Spleen (tissue), 11 donors: Measurements from ENCODE around the gene SMLR1. TPM values are rescaled to one million over a fixed set of nuclear protein-coding genes. Genes with fewer than 3 reads are reported as not detected.
A peak's percentile ranks its signal among the peaks of the same experiment; 100 is the strongest.

Experiments
- DNase-seq: peaks from one replicate; pipeline ENCODE4 v3.0.0-alpha.2; 2020
- H3K27ac ChIP-seq, 8 donors: fragments of 200-600 bp; sonication (generic) in 7 of 8; 1 replicate in 4 of 8; 2 replicates in 4 of 8; pipeline versions ENCODE4 v1.5.0 to v1.8.0; 2016 to 2021; ENCODE audit warnings: inconsistent platforms in 4 of 8, mild to moderate bottlenecking in 4 of 8, moderate library complexity in 1 of 8
- H3K27me3 ChIP-seq, 7 donors: fragments of 200-600 bp; sonication (generic) in 6 of 7; replicated peaks in 1 of 7; 1 replicate in 4 of 7; 2 replicates in 3 of 7; pipeline versions ENCODE4 v1.5.0 to v1.8.0; 2016 to 2021; ENCODE audit warnings: inconsistent platforms in 3 of 7, mild to moderate bottlenecking in 1 of 7
- H3K36me3 ChIP-seq, 6 donors: fragments of 200-600 bp; sonication (generic) in 5 of 6; 1 replicate in 4 of 6; 2 replicates in 2 of 6; pipeline versions ENCODE4 v1.5.0 to v1.8.0; 2016 to 2021; ENCODE audit warnings: inconsistent platforms in 2 of 6
- H3K4me1 ChIP-seq, 6 donors: fragments of 200-600 bp; sonication (generic) in 5 of 6; 1 replicate in 3 of 6; 2 replicates in 3 of 6; pipeline versions ENCODE4 v1.5.0 to v1.8.0; 2016 to 2021; ENCODE audit warnings: inconsistent platforms in 3 of 6
- H3K4me3 ChIP-seq, 8 donors: fragments of 200-600 bp; sonication (generic) in 7 of 8; 1 replicate in 4 of 8; 2 replicates in 4 of 8; pipeline versions ENCODE4 v1.5.0 to v1.8.0; 2016 to 2021; ENCODE audit warnings: inconsistent platforms in 4 of 8, mild to moderate bottlenecking in 4 of 8, moderate library complexity in 2 of 8
- H3K9me3 ChIP-seq, 8 donors: fragments of 200-600 bp; sonication (generic) in 7 of 8; 1 replicate in 4 of 8; 2 replicates in 4 of 8; pipeline versions ENCODE4 v1.5.0 to v1.8.0; 2016 to 2021; ENCODE audit warnings: inconsistent platforms in 4 of 8
- POLR2A ChIP-seq, 3 donors: fragments of 450-650 bp; IDR thresholded peaks; one replicate each; pipeline ENCODE4 v1.5.1; 2017; ENCODE audit warnings: antibody characterized with exemption in 3 of 3, mild to moderate bottlenecking in 1 of 3
- POLR2AphosphoS5 ChIP-seq, 3 donors: sonication (generic); formaldehyde crosslinking; IDR thresholded peaks; one replicate each; pipeline ENCODE4 v1.5.1; 2017; ENCODE audit warnings: antibody characterized with exemption in 3 of 3
- WGBS, 5 donors: extraction: QIAGEN DNeasy Blood & Tissue Kit in 3 of 5; methylation state at CpG; one replicate each; pipeline versions ENCODE4 v1.1.5 to v1.1.7; 2013 to 2018; 5-methylcytosine and 5-hydroxymethylcytosine counted together
- intact Hi-C: fragments of 100-400 bp; cut with DNase I; formaldehyde crosslinking; loops from one replicate; pipeline ENCODE4 v1.15.0; 2023; ENCODE audit warnings: low total_unique reads
- polyA plus RNA-seq, 3 donors: library from polyadenylated mRNA; stranded (reverse); fragments of 200-250 nt; gene quantifications; one replicate each; pipeline ENCODE4 v1.2.1, GENCODE V29; 2013
- total RNA-seq, 7 donors: library from RNA; depleted of rRNA in 3 of 7; stranded (reverse); fragments of >200 nt in 3 of 7; fragmentation: NEBNext Ultra II Directional in 4 of 7; extraction: Animal tissue kit (Norgen Biotek cat#: 25700) in 4 of 7; gene quantifications; one replicate each; pipeline versions ENCODE4 v1.1.0 to v1.2.1, GENCODE V29; 2016 to 2021
- TF ChIP-seq, protein P1 (sequence below), 11 experiments: fragments of 200-600 bp in 7 of 11; fragments of 450-650 bp in 4 of 11; sonication (generic) in 4 of 11; IDR thresholded peaks in 8 of 11; conservative IDR thresholded peaks in 3 of 11; 1 replicate in 7 of 11; 2 replicates in 4 of 11; pipeline versions ENCODE4 v1.4.0 to v1.8.0; 2016 to 2021; ENCODE audit warnings: antibody characterized with exemption in 11 of 11, inconsistent platforms in 4 of 11, mild to moderate bottlenecking in 1 of 11
- donor health status: healthy with polysubstance abuse.
- donor health status: DM: no; HTN: no; CAD: no; lungs with moderate emphysema.
- donor health status: DM: no; HTN: no; CAD: no.
- donor health status: Bipolar disorder and iron deficiency.
- donor health status: healthy.
- donor health status: DM: no; HTN: no; CAD: no.
- donor health status: DM: yes; HTN: yes; CAD: no.

The SMLR1 gene
- total and polyA plus RNA-seq, 10 donors, result not detected

DNA sequence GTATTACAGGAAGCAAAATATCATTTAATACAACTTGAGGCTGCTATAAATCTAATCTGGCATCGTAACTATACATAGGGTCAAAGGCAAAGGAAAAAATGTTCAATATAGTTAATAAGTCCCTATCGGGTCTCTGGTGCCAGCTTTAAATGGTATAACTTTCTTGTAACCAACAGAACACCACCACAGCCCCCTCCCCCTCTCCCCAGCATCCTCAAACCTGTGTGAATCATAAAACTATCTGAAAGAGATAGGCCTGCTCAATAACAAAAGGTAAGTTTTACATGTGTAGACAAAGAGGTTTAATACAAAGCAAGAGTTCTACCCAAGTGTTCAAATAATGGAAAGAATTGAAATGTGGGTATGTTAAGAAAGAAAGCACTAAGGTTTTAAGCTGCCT is 12.2 kb downstream of the SMLR1 start:
- DNase-seq, result no peak
- TF ChIP-seq POLR2A (IDR thresholded peaks at IDR 0.05), result no peak
- TF ChIP-seq POLR2AphosphoS5 (IDR thresholded peaks at IDR 0.05), result no peak
- TF ChIP-seq, protein P1, sequence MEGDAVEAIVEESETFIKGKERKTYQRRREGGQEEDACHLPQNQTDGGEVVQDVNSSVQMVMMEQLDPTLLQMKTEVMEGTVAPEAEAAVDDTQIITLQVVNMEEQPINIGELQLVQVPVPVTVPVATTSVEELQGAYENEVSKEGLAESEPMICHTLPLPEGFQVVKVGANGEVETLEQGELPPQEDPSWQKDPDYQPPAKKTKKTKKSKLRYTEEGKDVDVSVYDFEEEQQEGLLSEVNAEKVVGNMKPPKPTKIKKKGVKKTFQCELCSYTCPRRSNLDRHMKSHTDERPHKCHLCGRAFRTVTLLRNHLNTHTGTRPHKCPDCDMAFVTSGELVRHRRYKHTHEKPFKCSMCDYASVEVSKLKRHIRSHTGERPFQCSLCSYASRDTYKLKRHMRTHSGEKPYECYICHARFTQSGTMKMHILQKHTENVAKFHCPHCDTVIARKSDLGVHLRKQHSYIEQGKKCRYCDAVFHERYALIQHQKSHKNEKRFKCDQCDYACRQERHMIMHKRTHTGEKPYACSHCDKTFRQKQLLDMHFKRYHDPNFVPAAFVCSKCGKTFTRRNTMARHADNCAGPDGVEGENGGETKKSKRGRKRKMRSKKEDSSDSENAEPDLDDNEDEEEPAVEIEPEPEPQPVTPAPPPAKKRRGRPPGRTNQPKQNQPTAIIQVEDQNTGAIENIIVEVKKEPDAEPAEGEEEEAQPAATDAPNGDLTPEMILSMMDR (IDR thresholded peaks at IDR 0.05 in 8 of 11, conservative IDR thresholded peaks at IDR 0.05 in 3 of 11), result no peak
- H3K36me3 ChIP-seq, result peaks cover 0 to 31% (median 2%) of the 10 kb centered on the region in 6 donors
- H3K4me1 ChIP-seq, result no peaks in the 10 kb centered on the region
- intact Hi-C loops, result no loop called here
- no peak overlapping the region for H3K27ac ChIP-seq
- 89 to 93% (median 91%) methylated on average over 2 of the region's 2 CpGs for WGBS, 5 donors
- no peaks in the 10 kb centered on the region for H3K9me3 ChIP-seq
- H3K27me3 ChIP-seq, result no peaks in the 10 kb centered on the region
- H3K4me3 ChIP-seq, result no peak overlapping the region

DNA sequence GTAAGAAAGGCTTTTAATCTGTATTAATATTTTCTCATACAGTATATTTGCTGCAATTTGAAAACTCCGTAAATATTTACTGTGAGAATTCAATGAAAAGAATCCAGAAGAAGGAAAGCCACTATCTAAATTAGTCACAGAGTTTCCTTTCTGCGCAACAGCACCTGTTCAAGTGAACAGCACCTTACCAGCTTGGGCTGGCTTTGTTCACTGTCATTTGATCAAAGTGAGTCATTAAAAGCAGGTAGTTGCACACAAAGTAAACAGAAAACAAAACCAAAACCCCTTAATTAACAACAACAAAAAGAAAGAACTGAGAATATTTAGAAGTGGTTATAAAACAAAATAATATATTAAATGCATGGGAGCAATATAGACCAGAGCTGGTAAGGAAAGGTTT is 12.8 kb downstream of the SMLR1 start:
- intact Hi-C loops, result no loop called here
- TF ChIP-seq, protein P1 (IDR thresholded peaks at IDR 0.05 in 8 of 11, conservative IDR thresholded peaks at IDR 0.05 in 3 of 11), result no peak
- TF ChIP-seq POLR2AphosphoS5 (IDR thresholded peaks at IDR 0.05) (no peak), POLR2A (IDR thresholded peaks at IDR 0.05) (no peak)
- H3K27me3 ChIP-seq, result no peaks in the 10 kb centered on the region
- no peaks in the 10 kb centered on the region for H3K4me1 ChIP-seq
- H3K27ac ChIP-seq, result no peak overlapping the region
- DNase-seq, result no peak
- peaks cover 0 to 31% (median 2%) of the 10 kb centered on the region in 6 donors for H3K36me3 ChIP-seq
- H3K9me3 ChIP-seq, result no peaks in the 10 kb centered on the region
- 88 to 96% (median 93%) methylated on average over 2 of the region's 2 CpGs for WGBS, 5 donors
- H3K4me3 ChIP-seq, result no peak overlapping the region

DNA sequence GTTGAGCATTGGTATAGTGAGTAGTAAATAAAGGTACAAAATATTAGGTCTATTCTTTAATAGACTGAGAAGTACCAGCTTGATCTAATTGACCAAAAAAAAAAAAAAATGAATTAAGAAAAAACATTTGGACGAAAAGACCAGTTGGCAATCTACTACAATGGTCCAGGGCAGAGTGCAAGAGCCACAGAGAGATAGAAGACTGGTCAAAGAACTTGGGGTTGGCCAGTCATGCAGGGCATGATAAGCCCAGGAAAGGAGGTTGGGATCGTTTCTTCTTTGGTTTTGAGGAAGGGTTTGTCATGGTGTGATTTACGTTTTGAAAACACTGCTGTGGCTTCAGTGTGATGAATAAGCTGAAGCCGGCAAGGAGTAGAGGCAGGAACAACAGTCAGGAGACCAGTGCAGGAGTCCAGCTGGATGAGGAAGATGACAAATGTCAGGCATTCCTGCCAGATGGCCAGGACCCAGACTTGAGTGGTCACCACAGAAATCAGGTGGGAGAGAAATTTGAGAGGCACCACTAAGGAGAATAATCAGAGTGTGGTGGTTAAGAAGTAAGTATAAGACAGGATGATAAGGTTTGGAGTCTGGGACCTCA is 14.0 kb downstream of the SMLR1 start:
- WGBS, 5 donors, result 50 to 72% (median 61%) methylated on average over 4 of the region's 4 CpGs
- intact Hi-C loops, result no loop called here
- H3K36me3 ChIP-seq, result peaks cover 0 to 31% (median 2%) of the 10 kb centered on the region in 6 donors
- no peaks in the 10 kb centered on the region for H3K27me3 ChIP-seq
- H3K9me3 ChIP-seq, result no peaks in the 10 kb centered on the region
- no peak overlapping the region for H3K27ac ChIP-seq
- H3K4me3 ChIP-seq, result no peak overlapping the region
- no peak for TF ChIP-seq POLR2AphosphoS5 (IDR thresholded peaks at IDR 0.05)
- TF ChIP-seq POLR2A (IDR thresholded peaks at IDR 0.05), result no peak
- no peak for DNase-seq
- no peaks in the 10 kb centered on the region for H3K4me1 ChIP-seq

DNA sequence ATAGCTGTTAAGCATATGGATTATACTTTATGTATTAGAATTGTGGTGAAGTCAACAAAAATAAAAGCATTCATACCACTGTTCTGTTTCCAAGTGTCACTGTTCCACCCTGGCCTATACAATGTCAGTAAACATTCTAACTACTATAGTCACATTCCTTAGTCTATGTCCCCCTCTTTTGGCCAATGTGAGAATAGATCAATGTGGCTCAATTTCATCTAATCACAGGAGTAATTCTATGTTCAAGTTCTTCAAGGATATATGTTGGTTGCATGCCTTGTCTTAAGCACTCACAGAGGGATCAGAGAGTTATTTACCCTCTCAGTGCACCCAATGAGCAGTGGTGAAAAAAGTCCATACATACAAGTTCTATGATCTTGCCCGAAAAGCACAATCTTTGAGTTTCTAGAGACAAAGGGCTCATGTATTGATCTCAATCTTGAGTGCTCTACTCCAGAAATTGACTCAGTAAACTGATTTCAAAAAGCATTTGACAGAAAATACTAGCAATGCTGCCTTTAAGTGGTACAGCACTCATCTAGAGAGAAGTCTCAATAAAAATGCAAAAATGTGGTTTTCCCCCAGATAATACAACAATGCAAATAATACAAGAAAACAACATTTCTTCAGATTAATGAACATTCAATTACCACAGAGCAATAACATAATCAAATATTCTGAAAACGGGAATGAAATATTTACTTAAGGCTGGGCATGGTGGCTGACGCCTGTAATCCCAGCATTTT is 16.5 kb downstream of the SMLR1 start:
- H3K36me3 ChIP-seq, result peaks cover 0 to 23% (median under 1%) of the 10 kb centered on the region in 6 donors
- H3K4me3 ChIP-seq, result no peak overlapping the region
- H3K27ac ChIP-seq, result no peak overlapping the region
- TF ChIP-seq, protein P1 (IDR thresholded peaks at IDR 0.05 in 8 of 11, conservative IDR thresholded peaks at IDR 0.05 in 3 of 11), result peak in 9 of 11 experiments; percentile 17 to 56 (median 44)
- no peak for TF ChIP-seq POLR2AphosphoS5 (IDR thresholded peaks at IDR 0.05)
- DNase-seq, result no peak
- 69 to 97% (median 78%) methylated on average over 3 of the region's 3 CpGs for WGBS, 5 donors
- intact Hi-C loops, result no loop called here
- H3K27me3 ChIP-seq, result no peaks in the 10 kb centered on the region
- H3K4me1 ChIP-seq, result peaks cover 0 to 18% (median 0%) of the 10 kb centered on the region in 6 donors
- no peaks in the 10 kb centered on the region for H3K9me3 ChIP-seq
